GM19035 (cell line): ENCODE results near the gene PROX2.

Experiments
- ATAC-seq: cut with Tn5 transposase; IDR thresholded peaks from one replicate; pipeline ENCODE4 v1.9.1; 2021; ENCODE audit not compliant: unreplicated experiment

PROX2 gene, protein sequence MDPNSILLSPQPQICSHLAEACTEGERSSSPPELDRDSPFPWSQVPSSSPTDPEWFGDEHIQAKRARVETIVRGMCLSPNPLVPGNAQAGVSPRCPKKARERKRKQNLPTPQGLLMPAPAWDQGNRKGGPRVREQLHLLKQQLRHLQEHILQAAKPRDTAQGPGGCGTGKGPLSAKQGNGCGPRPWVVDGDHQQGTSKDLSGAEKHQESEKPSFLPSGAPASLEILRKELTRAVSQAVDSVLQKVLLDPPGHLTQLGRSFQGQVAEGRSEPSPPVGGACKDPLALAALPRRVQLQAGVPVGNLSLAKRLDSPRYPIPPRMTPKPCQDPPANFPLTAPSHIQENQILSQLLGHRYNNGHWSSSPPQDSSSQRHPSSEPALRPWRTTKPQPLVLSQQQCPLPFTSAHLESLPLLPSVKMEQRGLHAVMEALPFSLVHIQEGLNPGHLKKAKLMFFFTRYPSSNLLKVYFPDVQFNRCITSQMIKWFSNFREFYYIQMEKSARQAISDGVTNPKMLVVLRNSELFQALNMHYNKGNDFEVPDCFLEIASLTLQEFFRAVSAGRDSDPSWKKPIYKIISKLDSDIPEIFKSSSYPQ

GRCh38 chr14:74875941-74876913 is at the start of gene PROX2:
PROX2 (minus strand) TSS chr14:74876145; CDS start chr14:74863834, 12,311 bp downstream.
- ATAC-seq: no peak

DNA sequence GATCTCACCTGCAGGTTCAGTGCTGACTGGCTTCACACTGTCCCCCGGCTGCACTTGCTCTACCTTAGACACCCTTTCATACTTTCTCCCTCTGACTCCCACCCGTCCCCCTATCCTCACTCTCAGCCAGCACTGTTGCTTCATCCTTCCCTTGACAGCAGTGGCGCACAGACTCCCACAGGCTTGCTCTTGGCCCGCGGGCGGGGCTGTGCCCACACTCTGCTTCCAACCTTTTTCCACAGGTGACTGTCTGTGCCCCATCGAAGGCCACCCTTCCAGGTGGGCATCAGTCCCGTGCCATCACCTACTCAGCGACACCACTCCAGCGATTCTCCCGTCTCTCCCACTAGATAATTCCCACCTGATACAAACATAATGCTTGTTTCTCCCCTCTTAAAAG is 48.1 kb upstream of the PROX2 start:
- no peak for ATAC-seq

GRCh38 chr14:74922752-74923401 is 46.9 kb upstream of the PROX2 start, which contains the start of gene RPS6KL1:
RPS6KL1 (minus strand) TSS chr14:74923260; CDS start chr14:74921541, 1,719 bp downstream.
- peak; percentile 97 for ATAC-seq

GRCh38 chr14:74921987-74922751 is 46.2 kb upstream of the PROX2 start:
- ATAC-seq: no peak

- no peak for ATAC-seq
Measured at GRCh38 chr14:74921053-74921620, 45.2 kb upstream of the PROX2 start.

- ATAC-seq: no peak
Measured at GRCh38 chr14:74920281-74920680, 44.3 kb upstream of the PROX2 start.

- no peak for ATAC-seq
Measured at GRCh38 chr14:74919421-74920165, 43.6 kb upstream of the PROX2 start.

- no peak for ATAC-seq
Measured at GRCh38 chr14:74918380-74918779, 42.4 kb upstream of the PROX2 start.

- ATAC-seq: no peak
Measured at GRCh38 chr14:74917646-74918081, 41.7 kb upstream of the PROX2 start.

DNA sequence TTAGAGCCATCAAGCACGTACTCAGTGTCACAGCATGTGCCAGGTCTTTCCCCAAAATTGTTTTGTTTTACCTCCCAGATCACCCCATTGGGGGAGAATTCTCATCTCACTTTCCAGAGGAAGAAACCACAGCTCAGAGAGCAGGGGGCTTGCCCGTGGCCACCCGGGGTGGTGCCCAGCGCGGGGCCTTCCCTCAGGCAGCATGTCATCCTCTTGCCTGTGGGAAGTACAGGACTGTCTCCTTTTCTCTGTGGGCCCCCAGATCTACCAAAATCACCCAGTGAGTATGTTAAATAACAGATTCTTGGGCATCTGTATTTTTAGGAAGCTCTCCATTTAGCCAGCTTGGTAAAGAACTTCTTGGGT is 41.2 kb upstream of the PROX2 start:
- no peak for ATAC-seq

DNA sequence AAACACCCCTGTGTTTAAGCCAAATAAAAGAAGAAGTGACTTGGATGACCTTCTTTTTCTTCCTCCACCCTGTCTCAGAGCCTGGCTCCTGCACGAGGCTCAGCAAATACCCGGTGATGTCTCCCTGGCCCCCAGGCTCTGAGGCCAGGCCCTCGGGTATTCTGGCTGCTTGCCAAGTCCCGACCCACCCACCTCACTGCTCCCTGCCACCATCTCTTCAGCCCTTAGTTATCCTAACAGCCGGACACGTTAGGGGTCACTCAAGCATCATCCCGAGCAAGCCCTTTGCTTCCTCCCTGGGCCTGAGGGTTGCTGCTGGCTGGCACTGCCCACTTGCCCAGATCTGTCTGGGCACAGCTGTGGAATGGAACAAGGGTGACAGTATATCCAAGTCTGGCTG is 39.9 kb upstream of the PROX2 start:
- ATAC-seq: no peak

GRCh38 chr14:74915426-74915825 is 39.5 kb upstream of the PROX2 start:
- ATAC-seq: no peak

GRCh38 chr14:74913986-74914573 is 38.1 kb upstream of the PROX2 start:
- no peak for ATAC-seq

DNA sequence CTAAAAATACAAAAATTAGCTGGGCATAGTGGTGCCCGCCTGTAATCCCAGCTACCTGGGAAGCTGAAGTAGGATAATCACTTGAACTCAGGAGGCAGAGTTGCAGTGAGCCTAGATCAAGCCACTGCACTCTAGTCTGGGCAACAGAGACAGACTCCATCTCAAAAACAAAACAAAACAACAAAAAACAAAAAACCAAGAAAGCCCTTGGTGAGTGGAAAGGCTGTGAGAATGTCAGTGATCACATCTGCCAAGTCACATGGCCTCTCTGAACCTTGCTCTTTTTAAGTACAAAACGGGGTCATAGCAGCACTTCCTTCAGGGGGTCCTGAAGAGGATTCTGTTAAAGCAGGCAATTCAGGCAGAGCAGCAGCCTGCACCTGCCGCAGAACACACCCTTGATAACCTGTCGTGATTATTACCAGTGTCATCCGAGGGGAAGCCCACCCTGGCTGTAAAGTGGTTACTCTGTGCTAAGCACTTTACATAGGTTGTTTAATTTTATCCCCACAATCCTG is 37.5 kb upstream of the PROX2 start:
- ATAC-seq: no peak

DNA sequence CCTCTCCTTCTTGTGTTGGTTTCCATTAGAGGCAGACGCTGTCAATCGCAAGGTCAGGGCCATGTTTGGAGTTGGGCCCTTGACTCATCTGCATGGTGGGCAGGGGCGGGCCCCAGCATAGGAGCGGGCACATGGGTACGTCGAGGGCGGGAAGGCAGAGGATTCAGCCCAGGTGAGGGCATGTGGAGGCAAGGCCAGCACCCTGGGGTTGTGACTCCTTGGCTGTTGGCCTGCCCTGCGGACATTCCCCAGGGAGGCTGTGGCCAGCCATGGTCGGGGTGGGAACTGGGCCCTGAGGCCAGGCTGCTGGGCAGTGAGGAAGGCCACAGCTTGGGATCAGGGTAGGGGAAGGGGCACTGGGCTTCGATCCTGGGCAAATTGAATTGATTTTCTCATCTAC is 36.9 kb upstream of the PROX2 start:
- ATAC-seq: no peak

DNA sequence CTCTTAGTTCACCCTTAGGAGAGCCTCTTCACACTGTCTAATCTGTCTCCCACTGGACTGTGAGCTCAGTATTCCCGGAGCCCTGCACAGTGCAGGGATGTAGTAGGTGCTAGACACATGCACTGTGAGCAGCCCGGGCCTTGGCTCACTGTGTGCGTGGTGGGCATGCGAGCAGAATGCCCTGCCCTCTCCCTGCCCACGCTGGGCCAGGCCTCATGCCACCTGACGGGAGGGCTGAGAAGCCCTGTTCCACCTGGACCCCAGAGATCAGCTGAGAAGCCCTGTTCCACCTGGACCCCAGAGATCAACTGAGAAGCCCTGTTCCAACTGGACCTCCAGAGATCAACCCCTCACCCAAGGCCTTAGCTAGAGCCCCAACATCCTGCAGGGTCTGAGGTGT is 36.2 kb upstream of the PROX2 start:
- ATAC-seq: no peak

GRCh38 chr14:74911704-74912103 is 35.8 kb upstream of the PROX2 start:
- no peak for ATAC-seq

- no peak for ATAC-seq
Measured at GRCh38 chr14:74911221-74911620, 35.3 kb upstream of the PROX2 start.
